GM18502 (cell line): ENCODE data around the gene FAM53B.

Experiments
- ATAC-seq: cut with Tn5 transposase; IDR thresholded peaks from one replicate; pipeline ENCODE4 v1.9.1; 2021; ENCODE audit warnings: mild to moderate bottlenecking; ENCODE audit not compliant: unreplicated experiment, poor library complexity

Gene FAM53B

GRCh38 chr10:124742413-124743190, 1.6 kb downstream of the FAM53B start:
- ATAC-seq: no peak

GRCh38 chr10:124741922-124742412, 2.2 kb downstream of the FAM53B start:
- no peak for ATAC-seq

- ATAC-seq: peak; percentile 51
Measured at GRCh38 chr10:124741281-124741921, 2.8 kb downstream of the FAM53B start.

- peak; percentile 20 for ATAC-seq
Measured at GRCh38 chr10:124740369-124741280, 3.6 kb downstream of the FAM53B start.

GRCh38 chr10:124739986-124740368, 4.2 kb downstream of the FAM53B start:
- no peak for ATAC-seq

- ATAC-seq: no peak
Measured at GRCh38 chr10:124739119-124739921, 4.9 kb downstream of the FAM53B start.

- no peak for ATAC-seq
Measured at GRCh38 chr10:124738441-124738840, 5.7 kb downstream of the FAM53B start.

- no peak for ATAC-seq
Measured at GRCh38 chr10:124737708-124738107, 6.5 kb downstream of the FAM53B start.

GRCh38 chr10:124737221-124737620, 7.0 kb downstream of the FAM53B start:
- ATAC-seq: no peak

GRCh38 chr10:124736491-124737136, 7.6 kb downstream of the FAM53B start:
- ATAC-seq: no peak

- no peak for ATAC-seq
Measured at GRCh38 chr10:124735491-124736286, 8.5 kb downstream of the FAM53B start.

GRCh38 chr10:124734311-124735166, 9.6 kb downstream of the FAM53B start:
- ATAC-seq: no peak

GRCh38 chr10:124733571-124734245, 10.5 kb downstream of the FAM53B start:
- no peak for ATAC-seq

GRCh38 chr10:124732931-124733570, 11.1 kb downstream of the FAM53B start:
- ATAC-seq: peak; percentile 66

- ATAC-seq: no peak
Measured at GRCh38 chr10:124731551-124731950, 12.6 kb downstream of the FAM53B start.

- ATAC-seq: no peak
Measured at GRCh38 chr10:124730790-124731189, 13.4 kb downstream of the FAM53B start.
